Measurements from ENCODE around the gene ZBTB20.

DNA sequence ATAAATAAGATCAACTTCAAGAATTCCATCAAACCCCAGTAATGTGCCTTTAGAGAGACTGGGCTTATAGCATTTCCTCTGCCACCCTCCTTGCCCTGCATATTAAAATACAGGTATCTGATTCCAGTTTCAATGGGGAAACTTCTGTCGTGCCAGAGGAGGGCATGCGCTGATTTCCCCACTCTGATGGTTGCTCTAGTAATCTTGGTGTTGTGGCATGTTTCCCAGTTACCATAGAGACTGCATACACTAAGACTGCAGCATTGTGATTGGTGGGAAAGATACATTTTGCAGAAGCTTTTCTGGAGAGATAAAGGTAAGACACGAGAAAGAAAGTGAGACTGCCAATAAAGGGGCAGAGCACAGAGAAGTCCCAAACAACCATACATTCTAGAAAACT, 627.7 kb downstream of the ZBTB20 start:
- no peak for TF ChIP-seq CTCF (IDR thresholded peaks at IDR 0.05; ENCODE audit: low read depth, low read length, poor library complexity, severe bottlenecking)
- TF ChIP-seq EZH2phosphoT487 (IDR thresholded peaks at IDR 0.05; ENCODE audit: borderline replicate concordance, low read length), result no peak
